NCI-H2081 treated with DMSO at 0.1 percent for 48 hours (cell line): Measurements from ENCODE around the gene APLP1.
"Not testable (repeated sequence)": the region's sequence is repeated elsewhere in the genome, so short reads cannot be mapped to it uniquely, and the experiment has no call there.

Source experiments
- DNase-seq: peaks from one replicate; lab custom pipeline; 2025; lab: John Stamatoyannopoulos, UW

APLP1 gene

DNA sequence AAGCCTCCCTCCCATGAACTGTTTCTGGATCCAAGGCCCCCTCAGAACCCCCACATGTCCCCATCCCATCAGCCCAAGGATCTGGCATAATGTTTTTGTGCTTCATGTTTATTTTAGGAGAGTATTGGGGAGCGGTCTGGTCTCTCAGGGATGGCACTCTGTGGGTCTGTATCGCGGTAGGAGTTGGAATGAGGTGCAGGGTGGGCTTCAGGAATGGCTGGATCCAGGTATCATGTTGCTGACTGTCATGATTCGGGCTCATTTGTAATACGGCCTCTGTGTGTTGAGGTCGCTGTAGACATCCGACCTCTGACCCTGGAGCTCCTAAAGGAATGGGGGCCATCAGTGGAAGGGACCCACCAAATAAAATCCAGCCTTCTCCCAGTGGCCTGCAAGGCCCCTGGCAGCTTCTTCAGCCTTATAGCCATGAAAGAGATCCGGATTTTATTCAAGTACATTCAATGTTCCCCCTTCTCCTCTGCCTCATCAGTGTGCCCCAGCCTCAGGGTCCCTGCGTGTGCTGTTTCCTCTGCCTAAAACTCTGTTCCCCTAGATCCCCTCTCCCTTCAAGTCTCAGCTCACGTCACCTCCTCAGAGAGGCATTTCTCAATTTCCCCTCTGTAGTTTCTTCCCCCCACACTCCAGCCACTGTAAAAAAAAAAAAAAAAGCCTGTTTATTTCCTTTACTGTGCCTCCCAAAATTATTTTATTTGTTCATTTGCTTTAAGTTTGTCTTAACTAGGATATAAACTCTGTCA, 36.1 kb downstream of the APLP1 start:
- DNase-seq: no peak

- no peak for DNase-seq
Measured at GRCh38 chr19:35905178-35905727, 36.9 kb downstream of the APLP1 start.

GRCh38 chr19:35907377-35907745, 39.0 kb downstream of the APLP1 start:
- no peak for DNase-seq

GRCh38 chr19:35908010-35908441, 39.7 kb downstream of the APLP1 start, which contains the start of gene TYROBP:
TYROBP (minus strand) TSS chr19:35908295; CDS start chr19:35908228, 67 bp downstream.
- DNase-seq: no peak

GRCh38 chr19:35908973-35909683, 40.8 kb downstream of the APLP1 start:
- DNase-seq: no peak

DNA sequence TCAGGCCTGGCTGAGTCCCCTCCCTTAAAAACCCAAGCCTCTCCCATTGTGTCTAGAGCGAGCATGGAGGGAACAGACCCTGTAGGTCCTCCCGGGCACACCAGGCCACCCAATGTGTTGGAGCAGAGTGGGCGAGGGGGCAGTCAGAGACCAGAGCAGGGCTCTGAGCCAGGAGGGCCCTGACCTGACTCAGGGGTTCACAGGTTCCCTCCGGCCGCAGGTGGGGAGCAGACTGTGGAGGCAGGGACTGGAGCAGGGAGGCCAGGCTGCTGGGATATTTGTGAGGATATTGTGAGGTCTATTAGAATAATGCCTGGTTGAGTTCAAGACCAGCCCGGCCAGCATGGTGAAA, 41.3 kb downstream of the APLP1 start:
- DNase-seq: no peak

- not testable (repeated sequence) for DNase-seq
Measured at GRCh38 chr19:35910355-35910754, 42.0 kb downstream of the APLP1 start.

DNA sequence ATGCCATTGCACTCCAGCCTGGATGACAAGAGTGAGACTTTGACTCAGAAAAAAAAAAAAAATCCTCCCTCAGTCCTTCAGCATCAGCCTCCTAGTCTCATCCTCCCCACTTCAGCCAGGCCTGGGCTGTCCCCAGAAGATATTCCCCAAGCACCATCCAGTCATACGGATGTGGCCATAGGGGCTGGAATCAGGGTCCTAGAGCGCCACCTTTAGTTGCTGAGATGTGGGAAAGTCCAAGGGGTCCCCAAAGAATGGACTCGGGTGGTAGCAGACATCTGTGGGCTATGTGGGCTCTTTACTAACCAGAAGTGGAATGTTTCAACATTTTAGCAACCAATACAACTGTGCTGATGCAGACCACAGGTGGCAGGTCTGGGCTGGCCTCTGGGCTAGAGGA, 42.8 kb downstream of the APLP1 start:
- DNase-seq: no peak

DNA sequence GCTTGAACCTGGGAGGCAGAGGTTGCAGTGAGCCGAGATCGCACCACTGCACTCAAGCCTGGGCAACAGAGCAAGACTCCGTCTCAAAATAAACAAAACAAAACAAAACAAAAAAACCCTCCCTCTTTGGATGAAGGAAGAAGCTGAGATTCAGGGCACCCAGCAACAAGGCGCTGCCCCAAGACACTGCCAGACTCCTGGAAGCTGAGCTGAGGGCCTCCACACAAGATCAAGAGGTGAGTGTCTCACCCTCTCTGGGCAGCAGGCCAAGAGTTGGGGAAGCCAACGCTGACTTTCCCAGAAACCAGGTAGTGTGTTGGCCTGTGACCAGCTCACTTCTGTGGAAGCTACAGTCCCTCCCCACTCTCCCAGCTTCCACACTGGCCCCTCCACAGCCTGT, 43.4 kb downstream of the APLP1 start:
- no peak for DNase-seq

- no peak for DNase-seq
Measured at GRCh38 chr19:35913589-35913988, 45.2 kb downstream of the APLP1 start.

- no peak for DNase-seq
Measured at GRCh38 chr19:35915443-35915842, 47.1 kb downstream of the APLP1 start.

- no peak for DNase-seq
Measured at GRCh38 chr19:35919306-35919705, 50.9 kb downstream of the APLP1 start.

- DNase-seq: no peak
Measured at GRCh38 chr19:35921012-35921411, 52.6 kb downstream of the APLP1 start.

DNA sequence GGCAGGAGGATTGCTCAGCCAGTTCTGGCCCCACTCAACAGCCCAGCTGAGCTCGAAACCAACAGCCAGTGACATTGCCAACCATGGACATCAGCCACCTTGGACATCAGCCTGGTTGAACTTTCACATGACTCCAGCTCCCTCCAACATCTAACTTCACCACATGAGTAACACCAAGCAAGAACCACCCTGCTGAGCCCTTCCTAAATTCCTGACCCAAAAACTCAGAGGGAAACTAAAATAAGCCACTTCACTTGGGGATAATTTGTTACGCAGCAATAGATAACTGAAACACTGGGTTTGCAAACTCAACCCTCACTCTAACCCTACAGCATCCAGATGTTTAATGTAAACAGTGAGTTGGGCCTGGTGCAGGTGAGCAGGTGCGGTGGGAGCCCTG, 57.1 kb downstream of the APLP1 start:
- no peak for DNase-seq

DNA sequence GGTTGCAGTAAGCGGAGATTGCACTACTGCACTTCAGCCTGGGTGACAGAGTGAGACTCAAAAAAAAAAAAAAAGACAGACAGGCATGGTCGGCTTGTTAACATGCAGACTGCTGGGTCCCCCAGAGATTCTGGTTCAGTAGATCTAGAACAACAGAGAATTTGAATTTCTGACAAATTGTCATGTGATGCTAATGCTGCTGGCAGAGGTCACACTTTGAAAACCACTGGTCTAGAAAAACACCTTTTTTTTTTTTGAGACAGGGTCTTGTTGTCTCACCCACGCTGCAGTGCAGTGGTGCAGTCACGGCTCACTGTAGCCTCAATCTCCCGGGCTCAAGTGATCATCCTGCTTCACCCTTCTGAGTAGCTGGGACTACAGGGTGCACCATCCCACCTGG, 60.1 kb downstream of the APLP1 start:
- DNase-seq: no peak
